ENCODE data around the gene GBA3. TPM values are rescaled to one million over a fixed set of nuclear protein-coding genes. Genes with fewer than 3 reads are reported as not detected.

Gene GBA3
- total RNA-seq, 4 donors from 2014 or later, result 0.47 TPM; not detected in 3

DNA sequence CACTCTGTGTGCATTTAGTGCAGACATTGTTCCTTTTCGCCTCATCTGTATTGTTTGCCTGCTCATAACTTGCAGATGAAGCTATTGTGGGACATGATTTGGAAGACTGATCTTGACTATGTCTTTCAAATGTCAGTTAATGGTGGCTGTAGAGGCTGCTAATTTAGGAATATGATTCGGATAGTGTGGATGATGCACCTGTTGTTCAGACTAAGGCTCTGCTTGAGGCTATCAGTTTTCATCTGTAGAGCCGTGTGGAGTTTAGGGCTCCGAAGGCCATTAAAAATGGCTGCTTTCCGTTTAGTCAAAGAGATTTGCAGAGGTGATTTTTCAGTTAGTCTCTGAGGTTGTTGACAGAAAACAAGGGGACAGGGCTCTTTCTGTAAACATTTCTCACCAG is 102.0 kb downstream of the GBA3 start:
- TF ChIP-seq, protein P1, sequence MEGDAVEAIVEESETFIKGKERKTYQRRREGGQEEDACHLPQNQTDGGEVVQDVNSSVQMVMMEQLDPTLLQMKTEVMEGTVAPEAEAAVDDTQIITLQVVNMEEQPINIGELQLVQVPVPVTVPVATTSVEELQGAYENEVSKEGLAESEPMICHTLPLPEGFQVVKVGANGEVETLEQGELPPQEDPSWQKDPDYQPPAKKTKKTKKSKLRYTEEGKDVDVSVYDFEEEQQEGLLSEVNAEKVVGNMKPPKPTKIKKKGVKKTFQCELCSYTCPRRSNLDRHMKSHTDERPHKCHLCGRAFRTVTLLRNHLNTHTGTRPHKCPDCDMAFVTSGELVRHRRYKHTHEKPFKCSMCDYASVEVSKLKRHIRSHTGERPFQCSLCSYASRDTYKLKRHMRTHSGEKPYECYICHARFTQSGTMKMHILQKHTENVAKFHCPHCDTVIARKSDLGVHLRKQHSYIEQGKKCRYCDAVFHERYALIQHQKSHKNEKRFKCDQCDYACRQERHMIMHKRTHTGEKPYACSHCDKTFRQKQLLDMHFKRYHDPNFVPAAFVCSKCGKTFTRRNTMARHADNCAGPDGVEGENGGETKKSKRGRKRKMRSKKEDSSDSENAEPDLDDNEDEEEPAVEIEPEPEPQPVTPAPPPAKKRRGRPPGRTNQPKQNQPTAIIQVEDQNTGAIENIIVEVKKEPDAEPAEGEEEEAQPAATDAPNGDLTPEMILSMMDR (IDR thresholded peaks at IDR 0.05), result no peak
- no peak for TF ChIP-seq POLR2AphosphoS5 (IDR thresholded peaks at IDR 0.05)
- TF ChIP-seq EP300 (IDR thresholded peaks at IDR 0.05), result no peak
- TF ChIP-seq POLR2A (IDR thresholded peaks at IDR 0.05), result no peak
- WGBS, result 82% methylated on average over 5 of the region's 5 CpGs
- no peaks in the 10 kb centered on the region for H3K9me3 ChIP-seq

GRCh38 chr4:22801391-22801790 is 108.7 kb downstream of the GBA3 start:
- Histone ChIP-seq H3K4me3 (no peak overlapping the region), H3K4me1 (no peaks in the 10 kb centered on the region), H3K27me3 (no peaks in the 10 kb centered on the region), H3K9me3 (no peaks in the 10 kb centered on the region), H3K27ac (no peak overlapping the region), H3K36me3 (no peaks in the 10 kb centered on the region)
- no peak for TF ChIP-seq EP300 (IDR thresholded peaks at IDR 0.05)
- no peak for DNase-seq (ENCODE audit: low spot score in 2 of 2)

More for the DNA sequence above, 102.0 kb downstream of the GBA3 start:
- no peak overlapping the region for H3K27ac ChIP-seq
- H3K27me3 ChIP-seq, result no peaks in the 10 kb centered on the region
- H3K4me1 ChIP-seq, result no peaks in the 10 kb centered on the region
- no peak overlapping the region for H3K4me3 ChIP-seq
- no peak for DNase-seq (ENCODE audit: low spot score in 2 of 2)
- H3K36me3 ChIP-seq, result no peaks in the 10 kb centered on the region

DNA sequence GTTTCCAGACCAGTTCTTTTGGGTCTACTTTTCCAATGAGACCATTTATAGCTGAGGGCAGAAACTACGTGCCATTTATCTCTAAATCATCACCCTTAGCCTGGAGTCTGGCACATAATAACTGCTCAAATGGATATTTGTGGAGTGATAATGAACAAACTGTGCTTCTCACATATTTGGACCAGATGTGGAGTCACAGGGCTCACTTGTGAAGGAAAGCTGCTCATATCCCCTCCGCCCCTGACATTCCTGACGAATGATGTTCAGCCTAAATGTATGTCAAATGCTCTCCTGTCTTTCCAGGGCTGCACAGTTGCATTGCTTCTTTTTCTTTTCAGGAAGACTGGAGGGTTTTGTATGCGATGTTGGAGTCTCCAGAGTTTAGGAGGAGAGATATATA is 110.1 kb downstream of the GBA3 start:
- TF ChIP-seq, protein P1 (IDR thresholded peaks at IDR 0.05), result no peak
- TF ChIP-seq EP300 (IDR thresholded peaks at IDR 0.05), result no peak
- no peak for TF ChIP-seq POLR2A (IDR thresholded peaks at IDR 0.05)
- TF ChIP-seq POLR2AphosphoS5 (IDR thresholded peaks at IDR 0.05), result no peak
- Histone ChIP-seq H3K4me3 (no peak overlapping the region), H3K27ac (no peak overlapping the region), H3K4me1 (no peaks in the 10 kb centered on the region), H3K9me3 (no peaks in the 10 kb centered on the region), H3K36me3 (no peaks in the 10 kb centered on the region), H3K27me3 (no peaks in the 10 kb centered on the region)
- 56% methylated on average over 4 of the region's 4 CpGs for WGBS
- no peak for DNase-seq (ENCODE audit: low spot score in 2 of 2)

DNA sequence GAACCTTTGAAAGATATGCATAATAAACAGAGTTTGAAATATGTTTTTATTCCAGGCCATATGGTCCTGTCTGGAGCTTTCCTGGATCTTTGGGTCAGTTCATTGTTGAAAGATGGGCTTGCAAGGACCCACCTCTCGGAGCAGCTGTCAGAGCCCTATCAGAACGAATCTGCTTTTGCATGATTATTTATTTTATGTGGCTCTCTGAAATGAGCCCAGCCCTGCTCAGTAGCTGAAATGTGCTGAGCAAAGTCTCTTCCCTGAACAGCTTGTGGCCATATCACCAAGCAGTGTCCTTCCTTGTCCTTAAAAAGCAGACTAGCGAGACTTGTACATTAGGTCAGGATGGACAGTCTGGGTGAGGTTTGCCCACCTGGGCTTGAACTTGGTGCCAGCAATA is 110.8 kb downstream of the GBA3 start:
- no peak overlapping the region for H3K27ac ChIP-seq
- H3K9me3 ChIP-seq, result no peaks in the 10 kb centered on the region
- no peak for TF ChIP-seq POLR2A (IDR thresholded peaks at IDR 0.05)
- TF ChIP-seq EP300 (IDR thresholded peaks at IDR 0.05), result no peak
- TF ChIP-seq, protein P1 (IDR thresholded peaks at IDR 0.05), result no peak
- TF ChIP-seq POLR2AphosphoS5 (IDR thresholded peaks at IDR 0.05), result no peak
- DNase-seq (ENCODE audit: low spot score in 2 of 2), result no peak
- H3K36me3 ChIP-seq, result no peaks in the 10 kb centered on the region
- no peaks in the 10 kb centered on the region for H3K4me1 ChIP-seq
- WGBS, result 73% methylated on average over 3 of the region's 3 CpGs
- no peak overlapping the region for H3K4me3 ChIP-seq
- no peaks in the 10 kb centered on the region for H3K27me3 ChIP-seq

DNA sequence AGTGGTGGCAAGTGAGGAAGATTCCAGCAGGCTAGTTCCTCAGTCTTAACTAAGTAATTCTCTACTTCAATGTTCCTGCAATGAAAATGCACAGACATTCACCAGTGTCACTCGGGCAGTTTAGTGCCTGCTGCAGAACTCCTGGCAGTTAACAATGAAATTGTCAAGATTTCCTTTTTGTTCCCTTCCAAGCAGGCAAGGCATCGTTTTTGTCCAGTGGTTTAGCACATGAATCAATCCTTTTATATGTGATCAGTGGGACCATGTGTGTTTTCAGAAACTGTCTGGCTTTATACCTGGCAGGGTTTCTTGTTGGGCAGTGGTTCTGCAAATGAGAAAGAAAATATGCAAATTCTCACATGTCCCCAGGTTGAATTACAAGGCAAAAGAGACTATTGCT is 122.2 kb downstream of the GBA3 start:
- H3K36me3 ChIP-seq, result no peaks in the 10 kb centered on the region
- no peak overlapping the region for H3K4me3 ChIP-seq
- no peak overlapping the region for H3K27ac ChIP-seq
- DNase-seq (ENCODE audit: low spot score in 2 of 2), result no peak
- H3K4me1 ChIP-seq, result no peaks in the 10 kb centered on the region
- no peak for TF ChIP-seq POLR2AphosphoS5 (IDR thresholded peaks at IDR 0.05)
- TF ChIP-seq POLR2A (IDR thresholded peaks at IDR 0.05), result no peak
- TF ChIP-seq, protein P1 (IDR thresholded peaks at IDR 0.05), result no peak
- TF ChIP-seq EP300 (IDR thresholded peaks at IDR 0.05), result no peak
- H3K27me3 ChIP-seq, result no peaks in the 10 kb centered on the region
- WGBS, result 21% methylated on average over 2 of the region's 2 CpGs
- peaks cover 7% of the 10 kb centered on the region for H3K9me3 ChIP-seq

- Histone ChIP-seq H3K4me1 (no peaks in the 10 kb centered on the region), H3K27me3 (no peaks in the 10 kb centered on the region), H3K9me3 (no peaks in the 10 kb centered on the region), H3K36me3 (no peaks in the 10 kb centered on the region), H3K27ac (no peak overlapping the region), H3K4me3 (no peak overlapping the region)
- WGBS, result 88% methylated on average over 6 of the region's 6 CpGs
- no peak for TF ChIP-seq POLR2AphosphoS5 (IDR thresholded peaks at IDR 0.05)
- DNase-seq (ENCODE audit: low spot score in 2 of 2), result no peak
Observed at GRCh38 chr4:22824091-22824490, 131.4 kb downstream of the GBA3 start.
